ENCODE results near the gene KYAT1. TPM values are rescaled to one million over a fixed set of nuclear protein-coding genes. Genes with fewer than 3 reads are reported as not detected.

Gene KYAT1
- total and polyA plus RNA-seq, 2 donors from 2014 or later, result 5.1 to 17.0 TPM

DNA sequence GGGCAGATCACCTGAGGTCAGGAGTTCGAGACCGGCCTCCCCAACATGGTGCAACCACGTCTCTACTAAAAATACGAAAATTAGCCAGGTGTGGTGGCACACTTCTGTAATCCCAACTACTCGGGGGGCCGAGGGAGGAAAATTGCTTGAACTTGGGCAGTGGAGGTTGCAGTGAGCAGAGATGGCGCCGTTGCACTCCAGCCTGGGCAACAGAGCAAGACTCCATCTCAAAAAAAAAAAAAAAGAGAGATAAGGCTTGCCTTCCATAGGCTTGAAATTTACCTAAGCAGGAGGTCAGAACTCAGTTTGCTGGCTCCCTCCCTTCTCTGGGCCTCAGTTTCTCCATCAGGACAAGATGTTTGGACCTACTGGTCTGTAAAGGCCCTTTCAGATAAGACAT is 53.5 kb downstream of the KYAT1 start:
- intact Hi-C loops (cut with DNase I), result no loop called here
- Histone ChIP-seq H3K4me3 (ENCODE audit: low read length in 3 of 3) (no peak overlapping the region), H3K27ac (ENCODE audit: low read depth in 2 of 2, low read length in 2 of 2) (no peak overlapping the region), H3K36me3 (ENCODE audit: control insufficient read depth in 2 of 3, insufficient read depth in 3 of 3, low read length in 3 of 3) (peaks cover 0 to 27% (median 10%) of the 10 kb centered on the region in 3 donors), H3K9me3 (ENCODE audit: control insufficient read depth in 2 of 3, insufficient read depth in 1 of 3, low read length in 3 of 3) (no peaks in the 10 kb centered on the region), H3K4me1 (ENCODE audit: control insufficient read depth in 2 of 3, insufficient read depth in 2 of 3, low read depth in 1 of 3, low read length in 3 of 3) (peaks cover 0 to 7% (median 6%) of the 10 kb centered on the region in 3 donors), H3K9ac (ENCODE audit: low read length in 3 of 3) (no peak overlapping the region), H3K27me3 (ENCODE audit: control insufficient read depth, insufficient read depth, low read length) (no peaks in the 10 kb centered on the region)
- TF ChIP-seq, protein P1, sequence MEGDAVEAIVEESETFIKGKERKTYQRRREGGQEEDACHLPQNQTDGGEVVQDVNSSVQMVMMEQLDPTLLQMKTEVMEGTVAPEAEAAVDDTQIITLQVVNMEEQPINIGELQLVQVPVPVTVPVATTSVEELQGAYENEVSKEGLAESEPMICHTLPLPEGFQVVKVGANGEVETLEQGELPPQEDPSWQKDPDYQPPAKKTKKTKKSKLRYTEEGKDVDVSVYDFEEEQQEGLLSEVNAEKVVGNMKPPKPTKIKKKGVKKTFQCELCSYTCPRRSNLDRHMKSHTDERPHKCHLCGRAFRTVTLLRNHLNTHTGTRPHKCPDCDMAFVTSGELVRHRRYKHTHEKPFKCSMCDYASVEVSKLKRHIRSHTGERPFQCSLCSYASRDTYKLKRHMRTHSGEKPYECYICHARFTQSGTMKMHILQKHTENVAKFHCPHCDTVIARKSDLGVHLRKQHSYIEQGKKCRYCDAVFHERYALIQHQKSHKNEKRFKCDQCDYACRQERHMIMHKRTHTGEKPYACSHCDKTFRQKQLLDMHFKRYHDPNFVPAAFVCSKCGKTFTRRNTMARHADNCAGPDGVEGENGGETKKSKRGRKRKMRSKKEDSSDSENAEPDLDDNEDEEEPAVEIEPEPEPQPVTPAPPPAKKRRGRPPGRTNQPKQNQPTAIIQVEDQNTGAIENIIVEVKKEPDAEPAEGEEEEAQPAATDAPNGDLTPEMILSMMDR (IDR thresholded peaks at IDR 0.05; ENCODE audit: borderline replicate concordance, extremely low read depth, insufficient read depth), result no peak
- FAIRE-seq, result no peak
- DNase-seq, result no peak

DNA sequence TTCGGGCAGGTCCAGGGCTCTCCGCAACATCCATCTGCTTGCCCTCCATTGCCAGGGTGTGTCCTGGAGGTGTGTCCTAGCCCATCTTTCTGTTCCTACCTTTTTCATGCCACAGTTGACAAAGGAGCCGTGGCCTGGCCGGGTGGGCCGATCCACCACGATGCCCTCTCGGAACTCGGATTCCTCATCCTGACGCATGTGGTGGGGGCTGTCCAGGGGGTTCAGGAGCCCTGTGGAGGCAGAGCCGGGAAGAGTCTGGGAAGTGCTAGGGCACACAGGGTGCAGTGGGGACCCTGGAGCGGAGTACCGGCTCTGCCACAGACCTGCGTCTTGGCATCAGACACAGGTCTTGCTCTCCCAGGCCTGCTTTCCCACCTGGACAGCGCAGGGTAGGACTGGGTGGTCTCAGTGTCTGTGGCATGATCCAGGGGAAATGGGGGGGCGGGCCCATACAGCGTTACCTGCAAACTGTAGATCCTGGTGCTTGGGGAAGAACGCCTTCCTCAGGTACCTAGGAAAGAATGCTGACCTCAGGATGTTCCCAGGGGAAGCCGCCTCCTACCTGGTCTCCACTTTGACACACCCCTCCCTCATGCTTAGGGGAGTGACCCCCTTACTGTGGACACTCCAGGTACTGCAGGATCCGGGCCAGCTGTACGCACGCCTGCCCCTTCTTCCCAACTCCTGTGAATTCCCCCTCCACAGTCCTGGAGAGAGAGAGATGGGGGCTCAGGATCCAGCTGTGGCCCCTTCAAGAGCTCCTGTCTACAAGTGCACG is 55.6 kb downstream of the KYAT1 start:
- Histone ChIP-seq H3K27ac (ENCODE audit: low read depth in 2 of 2, low read length in 2 of 2) (no peak overlapping the region), H3K4me3 (ENCODE audit: low read length in 3 of 3) (no peak overlapping the region), H3K4me1 (ENCODE audit: control insufficient read depth in 2 of 3, insufficient read depth in 2 of 3, low read depth in 1 of 3, low read length in 3 of 3) (peaks cover 0 to 7% (median 6%) of the 10 kb centered on the region in 3 donors), H3K36me3 (ENCODE audit: control insufficient read depth in 2 of 3, insufficient read depth in 3 of 3, low read length in 3 of 3) (peaks cover 0 to 36% (median 10%) of the 10 kb centered on the region in 3 donors), H3K9ac (ENCODE audit: low read length in 3 of 3) (no peak overlapping the region), H3K9me3 (ENCODE audit: control insufficient read depth in 2 of 3, insufficient read depth in 1 of 3, low read length in 3 of 3) (no peaks in the 10 kb centered on the region), H3K27me3 (ENCODE audit: control insufficient read depth, insufficient read depth, low read length) (no peaks in the 10 kb centered on the region)
- no peak for DNase-seq
- TF ChIP-seq, protein P1 (IDR thresholded peaks at IDR 0.05; ENCODE audit: borderline replicate concordance, extremely low read depth, insufficient read depth), result no peak
- no peak for FAIRE-seq
- intact Hi-C loops (cut with DNase I), result no loop called here

DNA sequence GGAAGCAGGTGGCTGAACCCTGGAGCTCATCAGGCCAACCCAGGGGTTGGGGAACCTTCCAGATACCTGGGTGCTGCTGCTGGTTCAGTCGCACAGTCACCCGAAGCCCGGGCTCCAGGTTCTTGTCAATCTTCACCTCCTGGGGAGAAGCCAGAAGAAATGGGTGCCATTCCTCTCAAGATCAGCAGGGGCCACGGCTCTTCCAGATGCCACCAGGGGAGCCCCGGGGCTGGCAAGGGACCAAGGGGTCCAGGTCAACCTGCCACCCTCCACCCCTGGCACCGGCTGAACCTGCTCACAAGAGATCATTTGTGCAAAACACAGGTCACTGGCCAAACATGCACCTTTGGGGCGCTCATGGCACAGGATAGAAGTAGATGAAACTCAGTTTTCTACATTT is 56.8 kb downstream of the KYAT1 start:
- FAIRE-seq (no peak), DNase-seq (no peak)
- no peaks in the 10 kb centered on the region for H3K9me3 ChIP-seq (ENCODE audit: control insufficient read depth in 2 of 3, insufficient read depth in 1 of 3, low read length in 3 of 3)
- no peak overlapping the region for H3K4me3 ChIP-seq (ENCODE audit: low read length in 3 of 3)
- intact Hi-C loops (cut with DNase I), result no loop called here
- peaks cover 0 to 36% (median 10%) of the 10 kb centered on the region in 3 donors for H3K36me3 ChIP-seq (ENCODE audit: control insufficient read depth in 2 of 3, insufficient read depth in 3 of 3, low read length in 3 of 3)
- TF ChIP-seq, protein P1 (IDR thresholded peaks at IDR 0.05; ENCODE audit: borderline replicate concordance, extremely low read depth, insufficient read depth), result no peak
- no peak overlapping the region for H3K9ac ChIP-seq (ENCODE audit: low read length in 3 of 3)
- H3K27me3 ChIP-seq (ENCODE audit: control insufficient read depth, insufficient read depth, low read length), result no peaks in the 10 kb centered on the region
- H3K4me1 ChIP-seq (ENCODE audit: control insufficient read depth in 2 of 3, insufficient read depth in 2 of 3, low read depth in 1 of 3, low read length in 3 of 3), result peaks cover 0 to 9% (median 7%) of the 10 kb centered on the region in 3 donors
- no peak overlapping the region for H3K27ac ChIP-seq (ENCODE audit: low read depth in 2 of 2, low read length in 2 of 2)
